ENCODE results near the gene APBB2.

- TF ChIP-seq CTCF (IDR thresholded peaks at IDR 0.05) = no peak
- no peak for TF ChIP-seq POLR2A (IDR thresholded peaks at IDR 0.05)
These were observed 409.7 kb downstream of the APBB2 start for GRCh38 chr4:40804598-40804997.

All from tibial nerve (tissue), 3 donors.